GM19035 (cell line): ENCODE measurements around the gene PLA2G3.
"Not testable (repeated sequence)": the region's sequence is repeated elsewhere in the genome, so short reads cannot be mapped to it uniquely, and the experiment has no call there.

Experiments
- ATAC-seq: cut with Tn5 transposase; IDR thresholded peaks from one replicate; pipeline ENCODE4 v1.9.1; 2021; ENCODE audit not compliant: unreplicated experiment

The PLA2G3 gene

DNA sequence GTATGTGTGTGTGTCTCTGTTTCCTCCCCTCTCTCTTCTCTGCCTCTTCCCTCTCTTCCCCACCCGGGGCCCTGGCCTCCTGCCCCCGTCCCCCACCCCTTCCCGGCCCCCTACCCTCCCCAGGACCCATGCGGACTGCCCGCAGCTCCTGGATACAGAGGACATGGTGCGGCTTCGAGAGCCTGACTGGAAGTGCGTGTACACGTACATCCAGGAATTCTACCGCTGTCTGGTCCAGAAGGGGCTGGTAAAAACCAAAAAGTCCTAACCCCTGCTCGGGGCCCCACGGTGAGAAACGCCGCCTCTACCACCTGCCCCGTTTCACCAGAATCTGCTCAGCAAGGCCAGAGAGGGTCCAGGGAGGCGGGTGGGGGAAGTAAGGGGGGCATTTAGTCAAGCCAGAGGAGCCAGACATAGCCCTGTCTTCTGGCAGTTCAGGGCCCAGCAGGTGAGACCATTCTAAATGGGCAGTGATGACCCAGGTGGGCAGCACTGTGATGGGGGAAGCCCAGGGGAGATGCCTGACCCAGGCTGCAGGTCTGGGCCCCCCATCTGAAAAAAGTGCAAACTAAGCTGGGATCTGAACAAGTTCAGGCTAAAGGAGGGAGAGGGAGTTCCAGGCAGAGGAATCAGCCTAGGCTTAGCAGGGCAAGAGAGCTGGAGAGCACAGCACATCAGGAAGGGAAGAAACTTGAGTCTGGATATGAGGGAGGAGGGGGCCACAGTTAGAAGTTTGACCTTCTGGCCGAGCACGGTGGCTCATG is 39.4 kb downstream of the PLA2G3 start:
- no peak for ATAC-seq

DNA sequence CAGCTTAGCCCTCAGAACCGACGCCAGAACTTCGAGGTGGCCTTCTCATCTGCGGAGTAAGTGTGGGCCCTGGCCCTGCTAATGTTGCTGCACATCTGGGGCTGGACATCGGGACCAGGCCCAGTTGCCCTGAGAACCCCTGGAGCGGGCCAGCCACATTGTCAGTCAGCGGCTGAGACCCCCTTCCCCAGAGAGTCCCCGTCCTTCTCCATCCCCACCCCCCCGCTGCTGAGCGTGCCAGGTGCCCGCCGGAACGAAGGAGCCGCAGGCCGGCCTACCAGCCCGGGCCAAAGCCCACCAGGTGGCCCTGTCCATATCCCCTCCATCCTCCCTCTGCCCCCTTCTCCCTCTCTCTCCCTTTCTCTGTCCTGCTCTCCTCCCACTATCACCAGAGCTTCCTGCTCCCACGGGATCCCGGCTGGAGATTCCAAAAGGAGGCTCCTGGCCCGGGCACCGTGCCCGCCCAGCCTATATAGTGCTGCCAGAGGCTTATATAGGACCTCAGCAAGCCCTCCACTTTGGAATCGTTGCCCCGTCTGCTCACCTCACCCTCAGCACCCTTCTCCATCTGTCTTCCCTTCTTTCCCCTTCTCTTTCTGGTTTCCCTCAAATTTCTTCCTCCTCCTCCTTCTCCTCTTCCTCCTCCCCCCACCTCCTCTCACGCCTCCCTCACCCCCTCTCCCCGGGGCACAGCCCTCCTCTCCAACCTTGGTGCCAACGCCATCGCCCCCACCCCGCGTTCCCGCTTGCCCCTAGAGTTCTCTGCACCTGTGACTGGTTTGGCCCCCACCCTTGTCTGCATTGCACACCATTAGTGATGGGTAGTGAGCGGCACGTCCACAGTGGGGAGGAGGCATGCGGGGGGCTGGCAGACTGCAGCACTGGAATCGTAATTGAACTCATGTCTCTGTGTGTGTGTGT is 40.2 kb downstream of the PLA2G3 start:
- ATAC-seq, result no peak

DNA sequence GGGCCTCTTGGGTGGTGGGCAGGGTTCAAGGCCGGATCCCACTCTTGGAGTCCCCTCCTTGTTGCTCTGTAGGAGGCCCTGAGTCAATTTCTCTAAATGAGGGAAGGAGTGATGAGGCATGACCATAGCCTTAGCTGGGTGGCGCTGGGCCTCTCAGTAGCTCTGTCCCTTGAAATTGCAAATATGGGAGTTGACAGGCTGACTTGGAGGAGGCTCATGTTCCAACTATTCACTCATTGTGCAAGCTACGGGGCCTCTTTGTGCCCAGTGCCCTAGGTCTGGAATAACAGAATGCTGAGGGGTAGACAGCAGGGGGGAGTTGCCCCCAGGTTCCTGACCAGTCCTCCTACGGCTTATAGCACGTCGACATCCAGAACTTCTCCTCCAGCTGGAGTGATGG is 40.9 kb downstream of the PLA2G3 start:
- no peak for ATAC-seq

DNA sequence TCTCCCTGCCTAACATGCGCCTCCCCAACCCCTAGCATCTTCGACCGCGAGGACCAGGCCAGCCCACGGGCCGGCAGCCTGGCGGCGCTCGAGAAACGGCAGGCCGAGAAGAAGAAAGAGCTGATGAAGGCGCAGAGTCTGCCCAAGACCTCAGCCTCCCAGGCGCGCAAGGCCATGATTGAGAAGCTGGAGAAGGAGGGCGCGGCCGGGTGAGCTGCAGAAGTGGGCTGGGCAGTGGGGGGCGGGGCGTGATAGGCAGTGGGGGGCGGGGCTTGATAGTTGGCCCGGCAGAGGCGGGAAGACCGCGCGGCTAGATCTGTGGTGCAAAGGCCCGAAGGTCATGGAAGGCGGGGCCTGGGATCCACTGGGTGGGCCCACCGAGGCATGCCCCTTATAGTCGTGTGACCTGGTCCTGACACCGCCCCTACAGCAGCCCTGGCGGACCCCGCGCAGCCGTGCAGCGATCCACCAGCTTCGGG is 41.6 kb downstream of the PLA2G3 start:
- ATAC-seq, result no peak

DNA sequence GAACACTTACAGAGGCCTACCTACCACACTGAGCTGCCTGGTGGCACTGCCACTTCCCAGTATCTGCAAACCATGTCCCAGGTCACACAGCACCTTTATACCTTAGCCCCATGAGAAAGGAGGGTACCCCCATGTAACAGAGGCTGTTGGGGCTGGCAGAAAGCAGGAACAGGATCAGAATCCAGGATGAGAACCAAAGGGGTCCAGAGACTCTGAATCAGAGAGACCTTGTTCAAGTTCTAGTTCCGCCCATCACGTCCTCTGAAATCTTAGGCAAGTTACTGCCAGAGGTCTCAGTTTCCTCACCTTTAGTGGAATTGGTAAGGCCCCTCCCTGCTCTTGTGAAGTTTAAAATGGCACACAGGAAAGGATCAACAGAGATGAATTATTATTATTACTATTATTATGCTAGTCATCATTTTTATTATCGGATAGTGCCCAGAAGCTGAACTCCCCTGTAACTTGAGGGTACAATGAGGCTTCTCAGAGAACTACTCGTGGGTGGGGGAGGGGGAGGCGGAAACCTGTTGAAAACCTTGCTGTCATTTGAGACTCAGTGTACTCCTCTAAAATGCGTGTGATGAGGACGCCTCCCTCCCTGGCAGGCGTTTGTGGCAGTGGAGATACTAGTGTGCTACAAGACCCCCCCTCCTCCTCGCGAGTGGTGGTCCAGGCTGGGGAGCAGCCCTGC is 42.2 kb downstream of the PLA2G3 start:
- ATAC-seq, result no peak

DNA sequence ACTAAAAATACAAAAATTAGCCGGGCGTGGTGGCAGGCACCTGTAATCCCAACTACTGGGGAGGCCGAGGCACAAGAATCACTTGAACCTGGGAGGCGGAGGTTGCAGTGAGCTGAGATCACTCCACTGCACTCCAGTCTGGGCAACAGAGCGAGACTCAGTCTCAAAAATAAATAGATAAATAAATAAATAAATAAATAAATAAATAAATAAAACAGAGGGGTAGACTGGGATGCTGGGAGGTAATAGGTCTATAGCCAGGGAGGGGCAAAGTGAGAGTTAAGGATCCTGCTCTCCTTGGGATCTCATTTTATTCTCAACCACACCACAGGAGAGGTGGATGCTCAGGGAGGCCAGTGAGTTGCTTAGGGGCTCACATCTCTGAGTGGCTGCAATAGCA is 42.8 kb downstream of the PLA2G3 start:
- not testable (repeated sequence) for ATAC-seq

DNA sequence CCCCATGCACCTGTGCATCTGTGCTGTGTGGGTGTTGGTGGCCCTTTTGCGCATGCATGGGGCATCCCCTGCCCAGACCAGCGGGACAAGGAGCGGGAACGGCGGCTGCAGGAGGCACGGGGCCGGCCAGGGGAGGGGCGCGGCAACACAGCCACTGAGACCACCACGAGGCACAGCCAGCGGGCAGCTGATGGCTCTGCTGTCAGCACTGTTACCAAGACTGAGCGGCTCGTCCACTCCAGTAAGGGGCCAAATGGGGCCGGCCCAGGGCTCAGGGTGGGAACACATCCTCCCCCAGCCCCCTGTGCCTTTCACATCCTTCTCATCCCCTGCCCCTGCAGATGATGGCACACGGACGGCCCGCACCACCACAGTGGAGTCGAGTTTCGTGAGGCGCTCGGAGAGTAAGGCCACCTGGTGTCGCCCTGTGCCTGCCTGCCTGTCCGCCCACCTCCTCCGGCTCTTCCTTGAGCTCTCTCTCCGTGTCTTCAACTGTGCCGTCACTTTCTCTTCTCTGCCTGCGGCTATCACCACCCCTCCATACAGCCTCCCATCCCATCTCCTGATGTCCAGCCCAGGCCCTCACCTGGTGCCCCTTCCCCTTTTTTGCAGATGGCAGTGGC is 43.5 kb downstream of the PLA2G3 start:
- ATAC-seq, result no peak

DNA sequence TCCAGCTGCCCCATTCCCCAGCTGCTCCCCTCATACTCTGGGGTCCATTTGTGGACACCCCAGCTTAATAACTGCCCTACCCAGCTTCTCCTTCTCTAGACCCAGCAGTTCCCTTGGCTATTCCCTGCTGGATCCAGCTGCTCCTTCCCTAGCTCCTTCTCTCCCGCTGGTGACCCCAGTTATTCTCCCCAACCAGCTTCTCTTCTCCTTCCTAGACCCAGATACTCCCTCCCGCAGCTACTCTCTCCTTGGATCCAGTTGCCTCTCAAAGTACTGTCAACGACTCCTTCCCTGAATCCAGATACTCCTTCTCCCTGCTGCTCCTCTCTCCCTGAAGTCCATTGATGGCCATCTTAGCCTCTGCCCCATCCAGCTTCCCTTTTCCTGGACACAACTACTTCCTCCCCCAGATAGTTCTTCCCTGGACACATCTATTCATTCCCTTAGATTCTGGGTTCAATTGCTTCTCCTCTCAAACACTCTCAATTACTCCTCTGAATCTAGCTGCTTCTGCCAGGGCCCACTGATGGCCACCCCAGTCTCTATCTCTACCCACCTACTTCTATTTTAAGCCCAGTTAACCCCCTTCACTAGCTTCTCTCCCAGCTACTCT is 44.6 kb downstream of the PLA2G3 start:
- ATAC-seq, result no peak

DNA sequence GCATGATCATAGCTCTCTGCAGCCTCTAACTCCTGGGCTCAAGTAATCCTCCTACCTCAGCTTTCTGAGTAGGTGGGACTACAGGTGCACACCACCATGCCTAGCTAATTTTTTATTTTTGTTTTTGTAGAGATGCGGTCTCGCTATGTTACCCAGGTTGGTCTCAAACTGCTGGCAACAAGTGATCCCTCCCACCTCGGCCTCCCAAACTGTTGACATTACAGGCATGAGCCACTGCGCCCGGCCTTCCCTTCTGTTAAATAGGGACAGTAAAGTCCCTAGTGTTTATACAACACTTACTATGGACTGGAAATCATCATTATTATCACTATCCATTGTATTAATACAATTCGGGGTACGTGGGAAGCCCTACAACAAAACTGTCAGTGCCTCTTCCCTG is 45.6 kb downstream of the PLA2G3 start:
- ATAC-seq, result no peak

DNA sequence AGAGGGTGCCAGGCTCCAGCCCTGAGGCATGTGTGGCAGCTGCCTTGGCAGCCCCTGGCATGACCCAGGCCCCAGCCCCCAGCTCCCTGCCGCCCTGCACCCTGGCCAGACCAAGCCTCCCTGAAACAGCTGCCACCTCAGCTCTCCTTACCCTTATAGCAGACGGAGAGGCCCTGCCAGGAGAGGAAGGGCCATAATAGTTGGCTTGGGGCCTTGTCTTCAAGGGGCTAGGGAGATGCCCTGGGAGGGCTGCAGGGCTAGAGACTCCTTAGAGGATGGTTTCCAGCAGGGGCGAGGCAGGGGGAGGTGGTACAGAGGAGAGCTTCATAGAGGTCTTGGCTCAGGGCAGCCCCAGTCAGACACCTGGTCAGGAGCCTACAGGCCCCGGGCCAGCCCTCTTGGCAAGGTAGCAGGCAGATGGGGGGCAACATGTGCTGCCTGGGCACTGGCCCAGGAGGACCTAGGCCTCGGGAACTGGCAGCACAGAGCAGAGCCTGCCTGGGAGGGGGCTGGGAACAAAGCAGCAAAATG is 46.2 kb downstream of the PLA2G3 start:
- ATAC-seq, result no peak

DNA sequence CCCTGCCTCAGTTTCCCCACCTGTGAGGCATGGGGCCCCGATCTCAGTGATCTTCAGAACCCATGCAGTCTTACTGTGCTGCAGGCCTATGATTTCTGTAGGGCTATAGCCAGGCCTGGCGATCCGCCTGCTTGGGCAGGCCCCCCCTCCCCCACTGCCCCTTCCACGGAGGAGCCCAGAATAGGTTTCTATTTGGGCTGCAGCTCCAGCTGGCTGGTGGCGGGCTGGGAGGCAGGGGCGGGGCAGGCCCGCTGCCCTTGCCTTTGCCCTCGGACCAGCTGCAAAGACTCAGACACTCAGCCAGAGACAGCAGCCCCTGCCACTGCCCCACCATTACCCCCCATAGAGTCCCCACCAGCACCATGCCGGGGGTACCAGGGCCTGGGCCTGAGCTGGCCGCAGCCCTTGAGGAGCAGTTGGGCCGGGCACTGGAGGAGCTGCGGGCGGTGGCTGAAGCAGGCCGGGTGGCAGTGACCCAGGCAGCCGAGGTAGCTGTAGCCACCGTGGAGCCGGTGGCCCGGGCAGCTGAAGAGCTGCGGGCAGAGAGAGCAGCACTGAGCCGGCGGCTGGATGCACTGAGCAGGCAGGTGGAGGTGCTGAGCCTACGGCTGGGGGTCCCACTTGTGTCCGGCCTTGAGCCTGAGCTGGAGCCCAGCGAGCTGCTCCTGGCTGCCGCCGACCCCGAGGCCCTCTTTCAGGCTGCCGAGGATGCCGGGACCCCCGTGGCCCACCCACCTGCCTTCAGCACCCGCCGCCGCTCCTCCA is 47.0 kb downstream of the PLA2G3 start:
- ATAC-seq, result no peak

DNA sequence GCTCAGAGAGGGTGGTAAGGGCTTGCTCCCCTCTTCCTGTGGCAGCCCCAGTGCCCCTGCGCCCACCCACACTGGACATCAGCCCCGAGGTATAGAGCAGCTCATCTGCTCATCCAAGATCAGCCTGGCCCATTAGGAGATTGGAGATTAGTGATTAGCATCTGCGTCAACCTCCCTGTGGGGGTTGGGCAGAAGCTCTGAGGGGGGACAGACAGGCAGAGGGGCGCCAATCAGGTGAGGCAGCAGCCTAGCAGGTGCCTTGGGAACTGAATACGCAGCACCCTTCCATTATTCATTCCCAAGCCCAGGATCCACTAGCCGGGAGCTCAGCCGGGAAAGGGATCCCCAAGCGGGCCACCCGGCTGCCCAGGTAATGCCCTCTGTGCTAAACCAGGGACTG is 48.1 kb downstream of the PLA2G3 start:
- no peak for ATAC-seq

DNA sequence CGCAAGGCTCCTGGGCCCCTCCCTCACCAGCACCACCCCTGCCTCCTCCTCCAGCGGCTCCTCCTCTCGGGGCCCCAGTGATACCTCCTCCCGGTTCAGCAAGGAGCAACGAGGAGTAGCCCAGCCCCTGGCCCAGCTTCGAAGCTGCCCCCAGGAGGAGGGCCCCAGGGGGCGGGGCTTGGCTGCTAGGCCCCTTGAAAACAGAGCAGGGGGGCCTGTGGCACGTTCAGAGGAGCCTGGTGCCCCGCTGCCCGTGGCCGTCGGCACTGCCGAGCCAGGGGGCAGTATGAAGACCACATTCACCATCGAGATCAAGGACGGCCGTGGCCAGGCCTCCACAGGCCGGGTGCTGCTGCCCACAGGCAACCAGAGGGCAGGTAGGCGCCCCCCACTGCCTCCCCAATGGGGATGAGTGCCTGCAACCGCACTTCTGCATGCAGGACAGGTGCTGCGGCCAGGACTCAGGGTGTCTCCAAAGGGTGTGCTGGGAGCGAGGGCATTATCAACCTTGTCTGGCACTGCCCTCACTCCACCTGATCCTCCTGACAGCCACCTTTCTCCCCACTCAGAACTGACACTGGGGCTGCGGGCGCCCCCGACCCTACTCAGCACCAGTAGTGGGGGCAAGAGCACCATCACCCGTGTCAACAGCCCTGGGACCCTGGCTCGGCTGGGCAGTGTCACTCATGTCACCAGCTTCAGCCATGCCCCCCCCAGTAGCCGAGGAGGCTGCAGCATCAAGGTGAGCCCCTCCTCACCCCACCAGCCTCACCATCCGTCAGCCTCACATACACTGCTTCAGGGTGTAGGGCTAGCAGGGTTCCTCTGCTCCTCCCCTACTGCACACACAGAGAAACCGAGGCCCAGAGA is 49.0 kb downstream of the PLA2G3 start:
- ATAC-seq, result no peak

DNA sequence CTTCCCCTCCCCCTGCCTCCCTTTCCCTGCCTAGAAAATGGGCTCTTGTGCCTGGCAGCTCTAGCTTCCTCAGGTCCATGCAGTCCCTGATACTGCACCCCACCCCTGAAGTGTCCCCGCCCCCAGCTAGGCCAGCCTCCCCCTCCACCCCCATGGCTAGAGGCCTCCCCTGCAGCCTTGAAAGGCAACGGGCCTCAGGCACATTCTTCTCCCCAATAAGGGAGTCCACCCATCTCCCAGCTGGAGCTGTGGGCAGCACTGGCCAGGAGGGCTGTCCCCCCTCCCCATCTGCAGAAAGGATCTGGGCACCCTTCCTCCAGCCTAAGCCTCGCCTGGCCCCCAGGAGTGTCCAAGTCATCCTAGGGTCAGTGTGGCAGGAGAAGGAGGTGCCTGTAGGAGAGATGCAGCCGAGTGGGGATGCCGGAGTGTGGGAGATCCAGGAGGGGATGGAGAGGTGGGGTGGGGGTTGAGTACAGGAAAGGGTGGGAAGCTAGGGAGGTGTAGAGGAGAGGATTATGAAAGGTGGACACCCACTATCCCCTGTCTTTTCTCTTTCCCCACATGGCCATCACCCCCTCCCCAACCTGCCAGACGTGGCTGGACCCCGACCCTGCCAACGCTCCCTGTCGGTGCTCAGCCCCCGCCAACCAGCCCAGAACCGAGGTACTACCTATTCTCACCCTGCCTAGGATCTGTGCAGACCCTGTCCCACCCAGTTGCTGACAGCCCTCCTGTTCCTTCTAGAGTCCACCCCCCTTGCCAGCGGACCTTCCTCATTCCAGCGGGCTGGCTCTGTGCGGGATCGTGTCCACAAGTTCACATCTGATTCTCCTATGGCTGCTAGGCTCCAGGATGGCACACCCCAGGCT is 49.9 kb downstream of the PLA2G3 start:
- ATAC-seq, result no peak

DNA sequence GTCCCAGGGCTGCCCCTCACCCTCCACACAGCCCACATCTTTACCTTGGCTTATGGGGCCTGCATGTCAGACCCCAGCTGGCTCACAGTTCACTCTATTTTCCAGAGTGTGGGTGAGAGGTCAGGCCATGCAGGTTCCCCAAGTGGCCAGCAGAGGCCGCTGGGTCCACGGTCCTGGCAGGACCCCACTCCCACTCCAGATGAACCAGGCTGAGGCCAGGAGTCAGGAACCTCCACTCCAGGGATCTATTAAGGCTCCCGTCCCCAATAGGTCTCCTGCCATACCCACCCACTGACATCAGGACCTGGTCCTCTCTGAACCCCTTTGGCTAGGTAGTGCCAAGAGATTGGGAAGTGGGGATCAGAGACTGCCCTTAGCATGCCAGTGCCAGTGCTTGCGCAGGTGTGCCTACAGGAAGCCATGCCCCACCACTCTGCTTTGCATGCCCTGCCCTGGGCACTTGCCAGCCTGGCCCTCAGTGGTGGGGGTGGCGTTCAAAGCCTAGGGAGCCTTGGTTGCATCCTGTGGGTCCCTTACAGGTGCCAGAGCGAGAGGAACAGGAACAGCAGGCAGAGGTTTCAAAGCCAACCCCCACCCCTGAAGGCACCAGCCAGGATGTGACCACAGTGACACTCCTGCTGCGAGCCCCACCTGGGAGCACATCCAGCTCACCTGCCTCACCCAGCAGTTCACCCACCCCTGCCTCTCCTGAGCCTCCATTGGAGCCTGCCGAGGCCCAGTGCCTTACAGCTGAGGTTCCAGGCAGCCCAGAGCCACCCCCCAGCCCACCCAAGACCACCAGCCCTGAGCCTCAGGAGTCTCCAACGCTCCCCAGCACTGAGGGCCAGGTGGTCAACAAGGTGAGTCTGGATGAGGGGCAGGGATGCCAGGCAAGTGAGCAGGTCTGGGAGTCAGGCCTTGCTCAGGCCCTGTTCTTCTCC is 50.9 kb downstream of the PLA2G3 start:
- no peak for ATAC-seq

DNA sequence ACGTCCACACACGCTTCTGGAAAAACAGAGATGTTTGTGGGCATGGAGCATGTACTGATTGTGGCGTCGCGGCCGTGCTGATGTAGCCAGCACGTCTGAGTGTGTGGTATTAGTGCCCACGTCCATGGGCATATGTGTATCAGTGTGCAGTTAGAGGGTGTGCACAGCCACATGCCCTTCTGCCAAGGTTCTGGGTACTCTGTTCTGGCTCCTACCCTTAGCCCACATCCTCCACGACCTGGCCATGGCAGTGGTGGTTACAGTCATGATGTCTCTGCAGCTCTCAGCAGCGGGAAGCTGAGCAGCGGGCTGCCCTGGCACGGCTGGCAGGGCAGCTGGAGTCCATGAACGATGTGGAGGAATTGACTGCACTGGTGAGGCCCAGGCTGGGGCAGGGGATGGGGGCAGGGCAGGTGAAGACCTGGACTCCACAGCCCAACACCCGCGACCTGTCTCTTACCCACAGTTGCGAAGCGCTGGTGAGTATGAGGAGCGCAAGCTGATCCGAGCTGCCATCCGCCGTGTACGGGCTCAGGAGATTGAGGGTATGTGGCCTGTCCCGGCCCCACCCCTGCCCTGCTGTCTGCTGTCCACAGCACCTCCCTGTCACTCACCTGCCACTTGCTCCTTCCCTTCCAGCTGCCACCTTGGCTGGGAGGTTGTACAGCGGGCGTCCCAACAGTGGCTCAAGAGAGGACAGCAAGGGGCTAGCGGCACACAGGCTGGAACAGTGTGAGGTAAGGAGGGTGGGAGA is 51.9 kb downstream of the PLA2G3 start:
- no peak for ATAC-seq
